ENCODE results near the gene RSF1. TPM values are rescaled to one million over a fixed set of nuclear protein-coding genes. Genes with fewer than 3 reads are reported as not detected.

Gene RSF1
- total and polyA plus RNA-seq, 2 experiments from 2014 or later = 51.2 to 188 TPM

DNA sequence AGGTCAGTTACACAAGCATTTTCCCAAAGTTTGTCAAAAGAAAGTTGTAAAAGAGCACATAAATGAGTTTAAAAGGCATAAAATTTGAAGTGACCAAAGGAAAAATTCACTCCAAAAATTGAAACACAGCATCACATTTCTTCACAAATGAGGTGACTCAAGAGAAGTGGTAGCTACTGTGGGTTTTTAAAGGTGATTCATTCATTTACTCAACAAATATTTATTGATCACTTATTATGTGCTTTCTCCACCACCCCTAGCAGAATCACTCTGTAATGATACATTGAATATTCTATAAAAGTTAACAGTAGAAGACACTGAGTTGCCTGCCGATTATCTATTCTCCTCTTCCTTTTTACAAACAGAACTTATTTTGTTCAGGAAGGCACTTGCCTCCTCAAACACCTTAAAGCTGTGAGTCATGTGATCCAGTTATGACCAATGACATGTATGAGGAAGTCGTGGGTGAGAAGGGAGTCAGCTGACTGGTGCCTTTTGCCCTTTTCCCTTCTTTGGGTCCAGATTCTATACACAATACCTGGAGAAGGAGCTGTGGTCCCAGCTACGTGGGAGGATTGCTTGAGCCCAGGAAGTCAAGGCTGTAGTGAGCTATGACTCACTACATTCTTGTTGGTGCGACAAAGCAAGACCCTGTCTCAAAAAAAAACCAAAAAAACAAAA, 115.2 kb downstream of the RSF1 start (continued):
- TF ChIP-seq ZNF462 (CRISPR knock-in tag; IDR thresholded peaks at IDR 0.05) = no peak
- no peak for TF ChIP-seq CREB1 (CRISPR knock-in tag; IDR thresholded peaks at IDR 0.05; ENCODE audit: low read depth)
- TF ChIP-seq JUNB (IDR thresholded peaks at IDR 0.05; ENCODE audit: unreplicated experiment) = no peak
- no peak for TF ChIP-seq EZH2 (IDR thresholded peaks at IDR 0.05; ENCODE audit: low read depth, unreplicated experiment)
- no peak for TF ChIP-seq ZNF114 (CRISPR knock-in tag; IDR thresholded peaks at IDR 0.05)
- TF ChIP-seq EZH2phosphoT487 (IDR thresholded peaks at IDR 0.05; ENCODE audit: unreplicated experiment) = no peak
- TF ChIP-seq ZNF331 (CRISPR knock-in tag; IDR thresholded peaks at IDR 0.05; ENCODE audit: low read depth) = no peak
- TF ChIP-seq, protein P1, sequence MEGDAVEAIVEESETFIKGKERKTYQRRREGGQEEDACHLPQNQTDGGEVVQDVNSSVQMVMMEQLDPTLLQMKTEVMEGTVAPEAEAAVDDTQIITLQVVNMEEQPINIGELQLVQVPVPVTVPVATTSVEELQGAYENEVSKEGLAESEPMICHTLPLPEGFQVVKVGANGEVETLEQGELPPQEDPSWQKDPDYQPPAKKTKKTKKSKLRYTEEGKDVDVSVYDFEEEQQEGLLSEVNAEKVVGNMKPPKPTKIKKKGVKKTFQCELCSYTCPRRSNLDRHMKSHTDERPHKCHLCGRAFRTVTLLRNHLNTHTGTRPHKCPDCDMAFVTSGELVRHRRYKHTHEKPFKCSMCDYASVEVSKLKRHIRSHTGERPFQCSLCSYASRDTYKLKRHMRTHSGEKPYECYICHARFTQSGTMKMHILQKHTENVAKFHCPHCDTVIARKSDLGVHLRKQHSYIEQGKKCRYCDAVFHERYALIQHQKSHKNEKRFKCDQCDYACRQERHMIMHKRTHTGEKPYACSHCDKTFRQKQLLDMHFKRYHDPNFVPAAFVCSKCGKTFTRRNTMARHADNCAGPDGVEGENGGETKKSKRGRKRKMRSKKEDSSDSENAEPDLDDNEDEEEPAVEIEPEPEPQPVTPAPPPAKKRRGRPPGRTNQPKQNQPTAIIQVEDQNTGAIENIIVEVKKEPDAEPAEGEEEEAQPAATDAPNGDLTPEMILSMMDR (conservative IDR thresholded peaks at IDR 0.05; ENCODE audit: low read depth in 2 of 2) = no peak
- TF ChIP-seq, protein P2, sequence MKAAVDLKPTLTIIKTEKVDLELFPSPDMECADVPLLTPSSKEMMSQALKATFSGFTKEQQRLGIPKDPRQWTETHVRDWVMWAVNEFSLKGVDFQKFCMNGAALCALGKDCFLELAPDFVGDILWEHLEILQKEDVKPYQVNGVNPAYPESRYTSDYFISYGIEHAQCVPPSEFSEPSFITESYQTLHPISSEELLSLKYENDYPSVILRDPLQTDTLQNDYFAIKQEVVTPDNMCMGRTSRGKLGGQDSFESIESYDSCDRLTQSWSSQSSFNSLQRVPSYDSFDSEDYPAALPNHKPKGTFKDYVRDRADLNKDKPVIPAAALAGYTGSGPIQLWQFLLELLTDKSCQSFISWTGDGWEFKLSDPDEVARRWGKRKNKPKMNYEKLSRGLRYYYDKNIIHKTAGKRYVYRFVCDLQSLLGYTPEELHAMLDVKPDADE (IDR thresholded peaks at IDR 0.05) = no peak
- no peak for TF ChIP-seq STAT1 (IDR thresholded peaks at IDR 0.05; ENCODE audit: unreplicated experiment)
- TF ChIP-seq POLR2AphosphoS5 (IDR thresholded peaks at IDR 0.05; ENCODE audit: low read depth) = no peak

All from GM23338 (cell line).